Neural cell (in vitro differentiated cells): ENCODE measurements around the gene HES4. TPM values are rescaled to one million over a fixed set of nuclear protein-coding genes. Genes with fewer than 3 reads are reported as not detected.
"Not testable (repeated sequence)": the region's sequence is repeated elsewhere in the genome, so short reads cannot be mapped to it uniquely, and the experiment has no call there.

Source experiments
- H2AFZ ChIP-seq: fragments of 200-600, 300-800 bp; sonication (generic), shearing (Covaris generic); 2 replicates; pipeline ENCODE4 v1.6.0; 2014; ENCODE audit warnings: low read depth, mild to moderate bottlenecking, antibody characterized with exemption, low read length, moderate library complexity
- H3F3A ChIP-seq: fragments of 200-600 bp; shearing (Covaris generic); 2 replicates; pipeline ENCODE4 v1.6.1; 2016; ENCODE audit warnings: mild to moderate bottlenecking, moderate library complexity, mixed read lengths, antibody characterized with exemption, low read length; ENCODE audit not compliant: insufficient read depth, poor library complexity, severe bottlenecking
- H3K27ac ChIP-seq: fragments of 200-600, 300-800 bp; sonication (generic), shearing (Covaris generic); 2 replicates; pipeline ENCODE4 v1.5.1; 2014; ENCODE audit warnings: mild to moderate bottlenecking, low read length, moderate library complexity
- H3K27me3 ChIP-seq: fragments of 300-800, 200-600 bp; sonication (generic), shearing (Covaris generic); 2 replicates; pipeline ENCODE4 v1.6.0; 2014; ENCODE audit warnings: mild to moderate bottlenecking, low read depth, low read length, moderate library complexity; ENCODE audit not compliant: insufficient read depth
- H3K36me3 ChIP-seq: fragments of 300-800, 200-600 bp; sonication (generic), shearing (Covaris generic); 2 replicates; pipeline ENCODE4 v1.5.1; 2014; ENCODE audit warnings: mild to moderate bottlenecking, antibody characterized with exemption, low read length, moderate library complexity; ENCODE audit not compliant: insufficient read depth
- H3K4me2 ChIP-seq: fragments of 300-800, 200-600 bp; sonication (generic), shearing (Covaris generic); 2 replicates; pipeline ENCODE4 v1.6.0; 2014; ENCODE audit warnings: mild to moderate bottlenecking, low read length
- H3K4me3 ChIP-seq: fragments of 300-800, 200-600 bp; sonication (generic), shearing (Covaris generic); 2 replicates; pipeline ENCODE4 v1.5.1; 2014; ENCODE audit warnings: mild to moderate bottlenecking, low read length, moderate library complexity
- H3K79me2 ChIP-seq: fragments of 200-600 bp; shearing (Covaris generic); replicated peaks from 2 replicates; pipeline ENCODE4 v1.6.0; 2014; ENCODE audit warnings: mild to moderate bottlenecking, low read length, moderate library complexity; ENCODE audit not compliant: insufficient read depth
- H3K9ac ChIP-seq: fragments of 300-800, 200-600 bp; sonication (generic), shearing (Covaris generic); 2 replicates; pipeline ENCODE4 v1.6.1; 2016; ENCODE audit warnings: mild to moderate bottlenecking, low read length, mixed read lengths
- H3K9me2 ChIP-seq: fragments of 200-600 bp; shearing (Covaris generic); 2 replicates; pipeline ENCODE4 v1.6.1; 2016; ENCODE audit warnings: mild to moderate bottlenecking, low read length, mixed read lengths; ENCODE audit not compliant: insufficient read depth
- H3K9me3 ChIP-seq: fragments of 200-600, 300-800 bp; sonication (generic), shearing (Covaris generic); 2 replicates; pipeline ENCODE4 v1.6.1; 2016; ENCODE audit warnings: mild to moderate bottlenecking, mixed run types, low read length, moderate library complexity, mixed read lengths
- H4K20me1 ChIP-seq: fragments of 200-600 bp; shearing (Covaris generic); 2 replicates; pipeline ENCODE4 v1.6.1; 2016; ENCODE audit warnings: mild to moderate bottlenecking, mixed run types; ENCODE audit not compliant: insufficient read depth
- EP300 ChIP-seq: fragments of 450-650 bp; conservative IDR thresholded peaks from 2 replicates; pipeline ENCODE4 v1.6.1; 2014; ENCODE audit warnings: antibody characterized with exemption, mild to moderate bottlenecking, moderate library complexity; ENCODE audit not compliant: poor library complexity, severe bottlenecking
- EZH2 ChIP-seq: fragments of 200-600, 300-800 bp; shearing (Covaris generic), sonication (generic); IDR thresholded peaks from 2 replicates; pipeline ENCODE4 v1.6.1; 2014; ENCODE audit warnings: antibody characterized with exemption, low read length, borderline replicate concordance, mild to moderate bottlenecking; ENCODE audit not compliant: insufficient read depth, poor library complexity, severe bottlenecking
- POLR2AphosphoS5 ChIP-seq: IDR thresholded peaks from 2 replicates; pipeline ENCODE4 v1.6.1; 2012
- RAD21 ChIP-seq: fragments of 450-650 bp; conservative IDR thresholded peaks from 2 replicates; pipeline ENCODE4 v1.6.1; 2014; ENCODE audit warnings: antibody characterized with exemption, mild to moderate bottlenecking, moderate library complexity
- SMC3 ChIP-seq: fragments of 450-650 bp; conservative IDR thresholded peaks from 2 replicates; pipeline ENCODE4 v1.6.1; 2014; ENCODE audit warnings: antibody characterized with exemption, mild to moderate bottlenecking, moderate library complexity; ENCODE audit not compliant: poor library complexity
- polyA plus RNA-seq: library from polyadenylated mRNA; depleted of rRNA; stranded (reverse); fragments of >200 nt; gene quantifications from 2 replicates; pipeline ENCODE4 v1.2.3, GENCODE V29; 2014
- TF ChIP-seq, protein P1 (sequence below): IDR thresholded peaks from 2 replicates; pipeline ENCODE4 v1.6.1; 2012; ENCODE audit warnings: borderline replicate concordance
- TF ChIP-seq, protein P2 (sequence below): fragments of 450-650 bp; IDR thresholded peaks from 2 replicates; pipeline ENCODE4 v1.5.1; 2014; ENCODE audit warnings: antibody characterized with exemption, mild to moderate bottlenecking, moderate library complexity; ENCODE audit not compliant: poor library complexity, severe bottlenecking

HES4 gene
- polyA plus RNA-seq, 1 donor from 2014 or later, result 196 TPM

DNA sequence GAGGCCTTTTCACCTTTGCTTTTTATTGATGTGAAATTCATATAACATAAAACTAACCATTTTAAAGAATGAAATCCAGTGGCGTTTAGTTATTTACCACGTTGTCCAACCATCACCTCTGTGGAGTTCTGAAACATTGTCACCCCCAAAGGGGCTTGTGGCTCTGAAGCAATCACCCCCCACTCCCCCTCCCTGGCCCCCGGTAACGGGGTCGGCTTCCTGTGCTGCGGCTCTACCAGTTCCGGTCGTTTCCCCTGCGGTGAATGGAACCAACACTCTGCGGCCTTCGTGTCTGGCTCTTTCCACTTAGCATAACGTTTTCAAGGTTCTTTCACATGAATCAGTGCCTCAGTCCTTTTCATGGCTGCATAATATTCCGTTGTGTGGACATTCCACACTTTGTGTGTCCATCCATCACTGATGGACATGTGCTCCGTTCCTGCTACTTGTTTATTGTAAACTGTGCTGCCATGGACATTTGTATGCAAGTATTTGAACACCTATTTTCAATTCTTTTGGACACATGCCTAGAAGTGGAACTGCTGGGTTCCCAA lies 11.6 kb upstream of the HES4 start:
- Histone ChIP-seq H3K9me3 (no peaks in the 10 kb centered on the region), H3F3A (no peaks in the 10 kb centered on the region), H3K36me3 (no peaks in the 10 kb centered on the region), H2AFZ (no peak overlapping the region), H3K4me3 (no peak overlapping the region), H3K9ac (no peak overlapping the region), H3K4me2 (no peak overlapping the region), H3K9me2 (no peaks in the 10 kb centered on the region), H3K79me2 (no peaks in the 10 kb centered on the region), H3K27me3 (peaks cover 4% of the 10 kb centered on the region), H3K27ac (no peak overlapping the region), H4K20me1 (no peaks in the 10 kb centered on the region)
- TF ChIP-seq RAD21 (no peak), EP300 (no peak), POLR2AphosphoS5 (no peak)
- TF ChIP-seq, protein P1, sequence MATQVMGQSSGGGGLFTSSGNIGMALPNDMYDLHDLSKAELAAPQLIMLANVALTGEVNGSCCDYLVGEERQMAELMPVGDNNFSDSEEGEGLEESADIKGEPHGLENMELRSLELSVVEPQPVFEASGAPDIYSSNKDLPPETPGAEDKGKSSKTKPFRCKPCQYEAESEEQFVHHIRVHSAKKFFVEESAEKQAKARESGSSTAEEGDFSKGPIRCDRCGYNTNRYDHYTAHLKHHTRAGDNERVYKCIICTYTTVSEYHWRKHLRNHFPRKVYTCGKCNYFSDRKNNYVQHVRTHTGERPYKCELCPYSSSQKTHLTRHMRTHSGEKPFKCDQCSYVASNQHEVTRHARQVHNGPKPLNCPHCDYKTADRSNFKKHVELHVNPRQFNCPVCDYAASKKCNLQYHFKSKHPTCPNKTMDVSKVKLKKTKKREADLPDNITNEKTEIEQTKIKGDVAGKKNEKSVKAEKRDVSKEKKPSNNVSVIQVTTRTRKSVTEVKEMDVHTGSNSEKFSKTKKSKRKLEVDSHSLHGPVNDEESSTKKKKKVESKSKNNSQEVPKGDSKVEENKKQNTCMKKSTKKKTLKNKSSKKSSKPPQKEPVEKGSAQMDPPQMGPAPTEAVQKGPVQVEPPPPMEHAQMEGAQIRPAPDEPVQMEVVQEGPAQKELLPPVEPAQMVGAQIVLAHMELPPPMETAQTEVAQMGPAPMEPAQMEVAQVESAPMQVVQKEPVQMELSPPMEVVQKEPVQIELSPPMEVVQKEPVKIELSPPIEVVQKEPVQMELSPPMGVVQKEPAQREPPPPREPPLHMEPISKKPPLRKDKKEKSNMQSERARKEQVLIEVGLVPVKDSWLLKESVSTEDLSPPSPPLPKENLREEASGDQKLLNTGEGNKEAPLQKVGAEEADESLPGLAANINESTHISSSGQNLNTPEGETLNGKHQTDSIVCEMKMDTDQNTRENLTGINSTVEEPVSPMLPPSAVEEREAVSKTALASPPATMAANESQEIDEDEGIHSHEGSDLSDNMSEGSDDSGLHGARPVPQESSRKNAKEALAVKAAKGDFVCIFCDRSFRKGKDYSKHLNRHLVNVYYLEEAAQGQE, result no peak
- TF ChIP-seq, protein P2, sequence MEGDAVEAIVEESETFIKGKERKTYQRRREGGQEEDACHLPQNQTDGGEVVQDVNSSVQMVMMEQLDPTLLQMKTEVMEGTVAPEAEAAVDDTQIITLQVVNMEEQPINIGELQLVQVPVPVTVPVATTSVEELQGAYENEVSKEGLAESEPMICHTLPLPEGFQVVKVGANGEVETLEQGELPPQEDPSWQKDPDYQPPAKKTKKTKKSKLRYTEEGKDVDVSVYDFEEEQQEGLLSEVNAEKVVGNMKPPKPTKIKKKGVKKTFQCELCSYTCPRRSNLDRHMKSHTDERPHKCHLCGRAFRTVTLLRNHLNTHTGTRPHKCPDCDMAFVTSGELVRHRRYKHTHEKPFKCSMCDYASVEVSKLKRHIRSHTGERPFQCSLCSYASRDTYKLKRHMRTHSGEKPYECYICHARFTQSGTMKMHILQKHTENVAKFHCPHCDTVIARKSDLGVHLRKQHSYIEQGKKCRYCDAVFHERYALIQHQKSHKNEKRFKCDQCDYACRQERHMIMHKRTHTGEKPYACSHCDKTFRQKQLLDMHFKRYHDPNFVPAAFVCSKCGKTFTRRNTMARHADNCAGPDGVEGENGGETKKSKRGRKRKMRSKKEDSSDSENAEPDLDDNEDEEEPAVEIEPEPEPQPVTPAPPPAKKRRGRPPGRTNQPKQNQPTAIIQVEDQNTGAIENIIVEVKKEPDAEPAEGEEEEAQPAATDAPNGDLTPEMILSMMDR, result no peak

DNA sequence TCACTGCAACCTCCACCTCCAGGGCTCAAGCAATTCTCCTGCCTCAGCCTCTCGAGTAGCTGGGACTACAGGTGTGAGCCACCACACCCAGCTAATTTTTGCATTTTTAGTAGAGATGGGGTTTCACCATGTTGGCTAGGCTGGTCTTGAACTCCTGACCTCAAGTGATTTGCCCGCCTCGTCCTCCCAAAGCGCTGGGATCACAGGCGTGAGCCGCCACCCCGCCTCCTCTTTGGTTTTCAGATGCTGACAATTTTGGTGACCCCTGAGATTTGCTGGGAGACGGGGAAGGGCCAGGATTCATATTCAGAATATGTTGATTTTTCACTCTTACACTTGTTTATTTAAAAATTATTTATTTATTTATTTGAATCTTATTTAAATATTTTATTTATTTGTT lies 10.2 kb upstream of the HES4 start:
- not testable (repeated sequence) for H2AFZ ChIP-seq, H3K36me3 ChIP-seq, H3K27ac ChIP-seq, H3K9me3 ChIP-seq, H3K79me2 ChIP-seq, H3K4me2 ChIP-seq, H3K4me3 ChIP-seq, H3F3A ChIP-seq, H3K27me3 ChIP-seq, H3K9ac ChIP-seq, H3K9me2 ChIP-seq, H4K20me1 ChIP-seq

DNA sequence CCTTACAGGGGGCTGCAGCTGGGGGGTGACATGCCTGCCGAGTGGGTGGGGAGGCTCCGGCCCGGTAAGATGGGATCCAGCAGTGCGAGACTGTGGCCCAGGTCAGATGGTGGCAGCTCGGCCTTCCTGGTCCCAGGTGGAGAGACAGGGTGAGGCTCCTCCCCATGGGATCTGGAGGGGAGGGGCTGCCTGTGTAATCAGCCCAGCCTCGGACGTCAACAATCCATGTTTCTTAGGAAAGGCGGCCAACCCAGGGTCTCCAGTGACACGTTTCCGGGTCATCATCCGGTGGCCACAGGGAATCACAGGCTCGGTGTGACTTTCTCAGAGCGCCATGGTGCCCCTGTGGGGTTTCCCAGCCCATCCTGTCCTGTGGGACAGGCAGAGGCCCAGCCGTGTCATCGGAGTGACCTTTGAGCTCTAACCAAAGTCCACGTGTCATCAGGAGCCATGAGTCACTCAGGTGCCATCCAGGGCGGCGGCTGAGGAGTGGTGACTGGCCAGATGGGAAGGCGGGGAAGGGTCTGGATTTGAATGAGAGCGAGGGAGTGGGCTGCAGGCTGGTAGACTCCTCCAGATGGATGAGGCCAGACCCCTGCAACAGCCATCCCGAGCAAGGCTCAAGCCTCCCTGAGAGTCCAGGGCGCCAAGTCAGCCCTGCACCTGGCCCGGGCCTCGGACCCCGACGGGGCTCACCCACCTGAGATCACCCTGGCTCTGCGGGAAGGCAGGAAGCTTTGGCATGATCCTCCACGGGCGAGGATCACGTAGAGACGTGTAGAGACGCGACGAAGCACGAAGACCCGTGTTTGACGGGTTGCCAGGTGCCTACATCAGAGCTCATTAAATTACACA lies 6.6 kb upstream of the HES4 start:
- H3K4me3 ChIP-seq, result no peak overlapping the region
- H3K9ac ChIP-seq, result no peak overlapping the region
- H3K27ac ChIP-seq, result no peak overlapping the region
- H3F3A ChIP-seq, result no peaks in the 10 kb centered on the region
- no peaks in the 10 kb centered on the region for H3K9me2 ChIP-seq
- H3K4me2 ChIP-seq, result no peak overlapping the region
- H3K36me3 ChIP-seq, result no peaks in the 10 kb centered on the region
- peaks cover 4% of the 10 kb centered on the region for H3K79me2 ChIP-seq
- no peaks in the 10 kb centered on the region for H4K20me1 ChIP-seq
- H3K9me3 ChIP-seq, result no peaks in the 10 kb centered on the region
- no peak overlapping the region for H2AFZ ChIP-seq
- H3K27me3 ChIP-seq, result no peaks in the 10 kb centered on the region
- TF ChIP-seq EP300 (no peak), SMC3 (no peak), EZH2 (no peak), RAD21 (no peak)
- TF ChIP-seq, protein P2, result no peak
